Erythroblast (primary cell): Measurements from ENCODE around the gene MIA2.

ENCODE experiments used
- GATA1 ChIP-seq: IDR thresholded peaks from 2 replicates; pipeline ENCODE4 v1.6.1; 2011; ENCODE audit warnings: low read depth, mild to moderate bottlenecking, control low read depth, low read length, moderate library complexity
- POLR2A ChIP-seq: IDR thresholded peaks from 2 replicates; pipeline ENCODE4 v1.6.1; 2011; ENCODE audit warnings: mild to moderate bottlenecking, low read length

GRCh38 chr14:39384177-39384576 lies 150.5 kb downstream of the MIA2 start:
- no peak for TF ChIP-seq POLR2A
- TF ChIP-seq GATA1 = no peak
